ENCODE measurements around the gene TRIM28.

Gene TRIM28

GRCh38 chr19:58579473-58580142 is 35.7 kb downstream of the TRIM28 start:
- DNase-seq (ENCODE audit: low spot score) = no peak

GRCh38 chr19:58581227-58582141 is 37.6 kb downstream of the TRIM28 start:
- DNase-seq (ENCODE audit: low spot score) = peak; percentile 87

- no peak for DNase-seq (ENCODE audit: low spot score)
Measured at GRCh38 chr19:58582985-58583384, 39.1 kb downstream of the TRIM28 start.

GRCh38 chr19:58584498-58585441 is 40.9 kb downstream of the TRIM28 start:
- DNase-seq (ENCODE audit: low spot score) = no peak

GRCh38 chr19:58585442-58586132 is 41.7 kb downstream of the TRIM28 start:
- DNase-seq (ENCODE audit: low spot score) = no peak

- DNase-seq (ENCODE audit: low spot score) = no peak
Measured at GRCh38 chr19:58586133-58586765, 42.4 kb downstream of the TRIM28 start.
